PC-3 (cell line): ENCODE measurements around the gene HOXC5. TPM values are rescaled to one million over a fixed set of nuclear protein-coding genes. Genes with fewer than 3 reads are reported as not detected.

ENCODE experiments used
- ATAC-seq: fragments of 200-7000 bp; cut with Tn5 transposase; 2 replicates; pipeline ENCODE4 v1.9.1; 2020; ENCODE audit warnings: mild to moderate bottlenecking, moderate library complexity
- BruUV-seq: library from RNA; stranded (reverse); fragments of 400-500 nt; replicated peaks from 2 replicates; lab custom pipeline; 2021; lab: Mats Ljungman, UMichigan
- CTCF ChIA-PET: fragments of 300-600 bp; sonication (Branson Sonifier 250); formaldehyde crosslinking; loops from one replicate; lab custom pipeline; 2022; ENCODE audit warnings: antibody characterized with exemption; lab: Charles Lee
- POLR2A ChIA-PET: fragments of 300-600 bp; sonication (Branson Sonifier 250); formaldehyde crosslinking; loops from one replicate; lab custom pipeline; 2022; ENCODE audit warnings: antibody characterized with exemption; ENCODE audit not compliant: unreplicated experiment; lab: Charles Lee
- DNase-seq: peaks from one replicate; pipeline ENCODE4 v3.0.0-alpha.2; 2015
- H2AFZ ChIP-seq: fragments of 300-600 bp; sonication (generic); 2 replicates; pipeline ENCODE4 v1.6.0; 2016; ENCODE audit warnings: antibody characterized with exemption, low read length
- H3F3A ChIP-seq: fragments of 300-600 bp; sonication (generic); one replicate; pipeline ENCODE4 v1.6.0; 2017; ENCODE audit warnings: antibody characterized with exemption, low read length, control low read depth, mild to moderate bottlenecking; ENCODE audit not compliant: unreplicated experiment
- H3K27ac ChIP-seq: fragments of 300-600 bp; sonication (generic); 2 replicates; pipeline ENCODE4 v1.5.1; 2016; ENCODE audit warnings: mild to moderate bottlenecking, low read length
- H3K27me3 ChIP-seq: fragments of 300-600 bp; sonication (generic); 2 replicates; pipeline ENCODE4 v1.6.1; 2016; ENCODE audit warnings: low read length, mixed read lengths
- H3K36me3 ChIP-seq: fragments of 300-600 bp; sonication (generic); 2 replicates; pipeline ENCODE4 v1.6.1; 2016; ENCODE audit warnings: low read depth, mixed run types, low read length, mixed read lengths
- H3K4me1 ChIP-seq: fragments of 300-600 bp; sonication (generic); 2 replicates; pipeline ENCODE4 v1.5.1; 2016; ENCODE audit warnings: low read length; ENCODE audit not compliant: insufficient read depth
- H3K4me2 ChIP-seq: fragments of 300-600 bp; sonication (generic); 2 replicates; pipeline ENCODE4 v1.6.0; 2016; ENCODE audit warnings: low read length
- H3K4me3 ChIP-seq: fragments of 300-600 bp; sonication (generic); 2 replicates; pipeline ENCODE4 v1.5.1; 2016; ENCODE audit warnings: mild to moderate bottlenecking, low read length, mixed read lengths
- H3K79me2 ChIP-seq: fragments of 300-600 bp; sonication (generic); 2 replicates; pipeline ENCODE4 v1.6.1; 2017; ENCODE audit warnings: low read length, mixed read lengths
- H3K9ac ChIP-seq: fragments of 300-600 bp; sonication (generic); 2 replicates; pipeline ENCODE4 v1.6.0; 2016; ENCODE audit warnings: mild to moderate bottlenecking, low read length
- H3K9me2 ChIP-seq: fragments of 300-600 bp; sonication (generic); replicated peaks from 2 replicates; pipeline ENCODE4 v1.6.1; 2016; ENCODE audit warnings: mixed run types, low read length, mixed read lengths
- H3K9me3 ChIP-seq: fragments of 300-600 bp; sonication (generic); 2 replicates; pipeline ENCODE4 v1.6.1; 2016; ENCODE audit warnings: low read length, mixed read lengths
- H4K20me1 ChIP-seq: fragments of 300-600 bp; sonication (generic); 2 replicates; pipeline ENCODE4 v1.6.1; 2016; ENCODE audit warnings: low read length, mixed read lengths
- EZH2 ChIP-seq: fragments of 300-600 bp; sonication (generic); IDR thresholded peaks from one replicate; pipeline ENCODE4 v1.6.1; 2017; ENCODE audit warnings: antibody characterized with exemption, mild to moderate bottlenecking, low read length; ENCODE audit not compliant: unreplicated experiment
- EZH2phosphoT487 ChIP-seq: fragments of 300-600 bp; sonication (generic); IDR thresholded peaks from 2 replicates; pipeline ENCODE4 v1.6.1; 2018; ENCODE audit warnings: mild to moderate bottlenecking, antibody characterized with exemption, low read length, borderline replicate concordance
- intact Hi-C: fragments of 100-400 bp; cut with micrococcal nuclease; formaldehyde crosslinking; loops from 2 replicates; pipeline ENCODE4 v1.9.0; 2023
- total RNA-seq: library from RNA; depleted of rRNA; stranded (reverse); fragments of >200 nt; gene quantifications from 2 replicates; pipeline ENCODE4 v1.2.3, GENCODE V29; 2014
- TF ChIP-seq, protein P1 (sequence below): fragments of 300-600 bp; sonication (generic); conservative IDR thresholded peaks from 2 replicates; pipeline ENCODE4 v1.5.1; 2017; ENCODE audit warnings: antibody characterized with exemption, low read depth, mild to moderate bottlenecking, low read length

The HOXC5 gene
- total RNA-seq, 1 experiment from 2014 or later = 0.26 TPM

DNA sequence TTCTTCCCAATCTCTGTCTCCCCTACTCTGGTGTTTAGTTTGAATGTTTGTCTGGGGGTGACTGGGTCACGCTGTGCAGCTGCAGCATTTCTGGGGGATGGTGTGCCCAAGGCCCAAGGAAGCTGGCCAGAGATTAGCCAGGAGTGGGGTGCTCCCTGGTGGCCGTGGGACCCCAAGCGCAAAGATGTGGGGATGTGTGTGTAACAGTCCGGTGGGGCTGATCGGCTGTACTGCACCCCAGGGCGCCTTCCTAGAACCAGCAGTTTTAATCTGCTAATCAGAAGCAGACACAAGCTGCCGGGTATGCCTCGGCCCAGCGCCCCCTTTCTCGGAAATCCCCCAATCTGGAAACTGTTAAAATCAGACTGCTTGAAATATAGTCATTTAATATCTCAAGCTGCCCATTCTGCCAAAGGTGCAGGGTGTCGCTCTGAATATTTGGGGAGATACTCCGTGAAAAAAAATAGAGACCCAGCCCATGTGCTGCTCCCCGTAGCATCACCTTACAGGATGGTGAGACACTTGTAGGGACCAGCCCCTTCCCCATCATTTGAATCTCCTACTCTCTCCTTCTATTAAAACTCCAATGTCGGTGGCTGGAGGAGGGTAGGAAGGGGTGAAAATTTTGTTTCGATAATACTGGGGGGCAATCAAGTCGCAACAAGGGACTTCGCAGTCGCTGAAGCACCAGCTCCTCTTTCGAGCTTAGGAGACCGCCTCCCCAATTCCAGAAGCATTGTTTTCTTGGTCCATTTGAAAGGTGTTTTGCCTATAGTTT is 28.6 kb upstream of the HOXC5 start:
- TF ChIP-seq, protein P1, sequence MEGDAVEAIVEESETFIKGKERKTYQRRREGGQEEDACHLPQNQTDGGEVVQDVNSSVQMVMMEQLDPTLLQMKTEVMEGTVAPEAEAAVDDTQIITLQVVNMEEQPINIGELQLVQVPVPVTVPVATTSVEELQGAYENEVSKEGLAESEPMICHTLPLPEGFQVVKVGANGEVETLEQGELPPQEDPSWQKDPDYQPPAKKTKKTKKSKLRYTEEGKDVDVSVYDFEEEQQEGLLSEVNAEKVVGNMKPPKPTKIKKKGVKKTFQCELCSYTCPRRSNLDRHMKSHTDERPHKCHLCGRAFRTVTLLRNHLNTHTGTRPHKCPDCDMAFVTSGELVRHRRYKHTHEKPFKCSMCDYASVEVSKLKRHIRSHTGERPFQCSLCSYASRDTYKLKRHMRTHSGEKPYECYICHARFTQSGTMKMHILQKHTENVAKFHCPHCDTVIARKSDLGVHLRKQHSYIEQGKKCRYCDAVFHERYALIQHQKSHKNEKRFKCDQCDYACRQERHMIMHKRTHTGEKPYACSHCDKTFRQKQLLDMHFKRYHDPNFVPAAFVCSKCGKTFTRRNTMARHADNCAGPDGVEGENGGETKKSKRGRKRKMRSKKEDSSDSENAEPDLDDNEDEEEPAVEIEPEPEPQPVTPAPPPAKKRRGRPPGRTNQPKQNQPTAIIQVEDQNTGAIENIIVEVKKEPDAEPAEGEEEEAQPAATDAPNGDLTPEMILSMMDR = peak; percentile 35; the same call in 1 of the 2 replicates
- no peak for TF ChIP-seq EZH2
- H3K27me3 ChIP-seq = no peaks in the 10 kb centered on the region
- no peak overlapping the region for H2AFZ ChIP-seq
- no peaks in the 10 kb centered on the region for H4K20me1 ChIP-seq
- BruUV-seq = no TSS peak
- peaks cover 10% of the 10 kb centered on the region; the same call in 1 of the 2 replicates for H3K4me1 ChIP-seq
- ChIA-PET POLR2A (no interaction called here), CTCF (interaction anchor here (0.7 to 1.0 kb wide), 2 partner anchors 204 to 877 kb away, joined by 3 to 5 read pairs; no protein-coding TSS in a partner anchor)
- no peaks in the 10 kb centered on the region for H3K9me3 ChIP-seq
- ATAC-seq (no peak), DNase-seq (no peak)
- intact Hi-C loops = no loop called here
- no peak overlapping the region for H3K4me2 ChIP-seq
- H3K79me2 ChIP-seq = peaks cover 7% of the 10 kb centered on the region
- H3K36me3 ChIP-seq = no peaks in the 10 kb centered on the region
- no peaks in the 10 kb centered on the region for H3F3A ChIP-seq
- H3K9me2 ChIP-seq = no peaks in the 10 kb centered on the region
- no peak overlapping the region for H3K4me3 ChIP-seq
- no peak overlapping the region for H3K27ac ChIP-seq
- H3K9ac ChIP-seq = no peak overlapping the region

DNA sequence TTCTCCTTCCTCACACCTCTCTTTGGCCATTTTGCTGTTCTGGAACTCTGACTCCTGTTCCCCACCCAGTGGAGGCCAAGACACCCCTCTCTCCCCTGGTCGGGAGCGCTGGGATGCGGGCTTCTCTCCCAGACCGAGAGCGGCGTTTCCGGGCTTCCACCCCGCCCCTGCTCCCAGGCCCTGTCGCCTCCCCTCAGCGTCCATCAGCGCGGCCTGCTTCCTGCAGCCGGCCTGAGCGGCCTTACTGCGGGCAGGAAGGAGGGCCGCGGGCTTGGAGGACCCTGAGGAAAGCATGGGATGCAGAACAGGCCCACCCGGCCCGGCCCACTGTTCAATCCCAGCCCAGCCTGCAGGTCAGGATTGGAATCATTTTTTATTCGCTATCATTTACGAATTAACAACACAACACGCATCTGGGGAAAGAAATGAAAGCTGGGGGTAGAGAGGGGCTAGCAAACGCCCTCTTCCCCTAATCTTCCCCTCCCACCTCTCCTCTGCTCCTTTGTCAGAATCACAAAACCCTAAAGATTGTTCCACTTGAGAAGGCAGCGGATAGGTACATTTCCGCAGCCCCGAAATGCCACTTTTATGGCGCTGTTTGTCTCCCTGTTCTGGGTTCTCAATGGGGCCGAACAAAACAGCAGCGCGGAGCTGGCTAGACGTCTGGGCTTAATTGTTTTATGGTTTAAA is 27.9 kb upstream of the HOXC5 start:
- DNase-seq (no peak), ATAC-seq (no peak)
- no peaks in the 10 kb centered on the region for H3K9me2 ChIP-seq
- H3K4me1 ChIP-seq = peaks cover 16% of the 10 kb centered on the region; the same call in 1 of the 2 replicates
- intact Hi-C loops = no loop called here
- TF ChIP-seq, protein P1 = no peak
- TF ChIP-seq EZH2phosphoT487 (no peak), EZH2 (no peak)
- H2AFZ ChIP-seq = peak overlapping the region; percentile 63
- peak overlapping the region; percentile 18; the same call in 1 of the 2 replicates for H3K9ac ChIP-seq
- H4K20me1 ChIP-seq = no peaks in the 10 kb centered on the region
- H3K9me3 ChIP-seq = no peaks in the 10 kb centered on the region
- BruUV-seq = no TSS peak
- CTCF ChIA-PET = interaction anchor here (0.6 to 1.5 kb wide), 3 partner anchors 20 to 196 kb away, joined by 3 to 17 read pairs (median 6); partner anchors contain the start of genes HOXC10 and HOXC5
- no peak overlapping the region; the same call in 1 of the 2 replicates for H3K4me3 ChIP-seq
- H3K36me3 ChIP-seq = no peaks in the 10 kb centered on the region
- H3K27me3 ChIP-seq = no peaks in the 10 kb centered on the region
- H3K27ac ChIP-seq = no peak overlapping the region
- no peaks in the 10 kb centered on the region for H3F3A ChIP-seq
- peak overlapping the region; percentile 71 for H3K4me2 ChIP-seq
- H3K79me2 ChIP-seq = peaks cover 9% of the 10 kb centered on the region
- POLR2A ChIA-PET = interaction anchor here (0.7 kb wide), 1 partner anchor 187 kb away, joined by 9 read pairs; no protein-coding TSS in a partner anchor
